Measurements from ENCODE around the gene EEF2K. TPM values are rescaled to one million over a fixed set of nuclear protein-coding genes. Genes with fewer than 3 reads are reported as not detected.
A peak's percentile ranks its signal among the peaks of the same experiment; 100 is the strongest.

EEF2K gene
- total RNA-seq (10 to 100 TPM; 27.5 to 40.8 TPM), polyA plus RNA-seq (1 to 10 TPM; 5.6 to 7.2 TPM)
- long read RNA-seq, donor 1, full-length matches to known transcripts: 1 of 10 reads
- long read RNA-seq, donor 1, partial matches to known transcripts: 9 of 10 reads
- long read RNA-seq, donor 1, other reads (novel, unspliced or antisense): 0 of 10 reads
- long read RNA-seq, donor 2: 0 reads
- long read RNA-seq, donor 3, full-length matches to known transcripts: 1 of 1 reads
- long read RNA-seq, donor 3, partial matches to known transcripts: 0 of 1 reads
- long read RNA-seq, donor 3, other reads (novel, unspliced or antisense): 0 of 1 reads
- long read RNA-seq, donor 4: 0 reads
- long read RNA-seq, donor 5, full-length matches to known transcripts: 1 of 1 reads
- long read RNA-seq, donor 5, partial matches to known transcripts: 0 of 1 reads
- long read RNA-seq, donor 5, other reads (novel, unspliced or antisense): 0 of 1 reads

- ATAC-seq (ENCODE audit: insufficient read depth, low FRiP score) (peak; percentile 85), DNase-seq (peak; percentile 95 to 97 (median 95))
- Histone ChIP-seq H3K27me3 (ENCODE audit: control insufficient read depth in 3 of 3, insufficient read depth in 3 of 3, low read length in 2 of 3) (no peaks in the 10 kb centered on the region), H3K9me3 (ENCODE audit: control insufficient read depth in 4 of 4, insufficient read depth in 3 of 4, low read length in 3 of 4) (peaks cover 0 to 3% (median 0%) of the 10 kb centered on the region in 4 donors), H3K27ac (ENCODE audit: low read depth in 1 of 2, low read length in 1 of 2) (peak within 1 kb of the TSS; percentile 78 to 96), H3K9ac (ENCODE audit: insufficient read depth in 1 of 2, low read length in 2 of 2) (peak within 1 kb of the TSS; percentile 28 to 63), H3K4me1 (ENCODE audit: control insufficient read depth in 5 of 5, insufficient read depth in 5 of 5, low read length in 5 of 5) (peaks cover 0 to 12% (median 8%) of the 10 kb centered on the region in 5 donors), H3K36me3 (ENCODE audit: control insufficient read depth in 4 of 4, insufficient read depth in 4 of 4, low read length in 4 of 4) (peaks cover 0 to 7% (median 0%) of the 10 kb centered on the region in 4 donors), H3K4me3 (peak within 1 kb of the TSS; percentile 78)
- WGBS, 2 donors: 0% methylated on average over 48 to 74 of the region's 74 CpGs
- TF ChIP-seq, protein P1, sequence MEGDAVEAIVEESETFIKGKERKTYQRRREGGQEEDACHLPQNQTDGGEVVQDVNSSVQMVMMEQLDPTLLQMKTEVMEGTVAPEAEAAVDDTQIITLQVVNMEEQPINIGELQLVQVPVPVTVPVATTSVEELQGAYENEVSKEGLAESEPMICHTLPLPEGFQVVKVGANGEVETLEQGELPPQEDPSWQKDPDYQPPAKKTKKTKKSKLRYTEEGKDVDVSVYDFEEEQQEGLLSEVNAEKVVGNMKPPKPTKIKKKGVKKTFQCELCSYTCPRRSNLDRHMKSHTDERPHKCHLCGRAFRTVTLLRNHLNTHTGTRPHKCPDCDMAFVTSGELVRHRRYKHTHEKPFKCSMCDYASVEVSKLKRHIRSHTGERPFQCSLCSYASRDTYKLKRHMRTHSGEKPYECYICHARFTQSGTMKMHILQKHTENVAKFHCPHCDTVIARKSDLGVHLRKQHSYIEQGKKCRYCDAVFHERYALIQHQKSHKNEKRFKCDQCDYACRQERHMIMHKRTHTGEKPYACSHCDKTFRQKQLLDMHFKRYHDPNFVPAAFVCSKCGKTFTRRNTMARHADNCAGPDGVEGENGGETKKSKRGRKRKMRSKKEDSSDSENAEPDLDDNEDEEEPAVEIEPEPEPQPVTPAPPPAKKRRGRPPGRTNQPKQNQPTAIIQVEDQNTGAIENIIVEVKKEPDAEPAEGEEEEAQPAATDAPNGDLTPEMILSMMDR (IDR thresholded peaks at IDR 0.05; ENCODE audit: control extremely low read depth, extremely low read depth): peak; percentile 72
Measured at GRCh38 chr16:22206013-22206841, at the start of gene EEF2K. TSS of gene EEF2K (plus strand) at chr16:22206278. CDS start at chr16:22225730, 19,452 bp downstream.

GRCh38 chr16:22161401-22161800, 44.7 kb upstream of the EEF2K start:
- Histone ChIP-seq H3K9ac (ENCODE audit: insufficient read depth in 1 of 2, low read length in 2 of 2) (no peak overlapping the region), H3K4me3 (no peak overlapping the region), H3K9me3 (ENCODE audit: control insufficient read depth in 4 of 4, insufficient read depth in 3 of 4, low read length in 3 of 4) (peaks cover 0 to 4% (median 0%) of the 10 kb centered on the region in 4 donors), H3K27ac (ENCODE audit: low read depth in 1 of 2, low read length in 1 of 2) (no peak overlapping the region), H3K36me3 (ENCODE audit: control insufficient read depth in 4 of 4, insufficient read depth in 4 of 4, low read length in 4 of 4) (no peaks in the 10 kb centered on the region), H3K4me1 (ENCODE audit: control insufficient read depth in 5 of 5, insufficient read depth in 5 of 5, low read length in 5 of 5) (peaks cover 0 to 5% (median 0%) of the 10 kb centered on the region in 5 donors), H3K27me3 (ENCODE audit: control insufficient read depth in 3 of 3, insufficient read depth in 3 of 3, low read length in 2 of 3) (peaks cover 4 to 15% (median 10%) of the 10 kb centered on the region in 3 donors)
- TF ChIP-seq, protein P1 (IDR thresholded peaks at IDR 0.05; ENCODE audit: control extremely low read depth, extremely low read depth): no peak
- no peak for ATAC-seq (ENCODE audit: insufficient read depth, low FRiP score)
- no peak for DNase-seq

DNA sequence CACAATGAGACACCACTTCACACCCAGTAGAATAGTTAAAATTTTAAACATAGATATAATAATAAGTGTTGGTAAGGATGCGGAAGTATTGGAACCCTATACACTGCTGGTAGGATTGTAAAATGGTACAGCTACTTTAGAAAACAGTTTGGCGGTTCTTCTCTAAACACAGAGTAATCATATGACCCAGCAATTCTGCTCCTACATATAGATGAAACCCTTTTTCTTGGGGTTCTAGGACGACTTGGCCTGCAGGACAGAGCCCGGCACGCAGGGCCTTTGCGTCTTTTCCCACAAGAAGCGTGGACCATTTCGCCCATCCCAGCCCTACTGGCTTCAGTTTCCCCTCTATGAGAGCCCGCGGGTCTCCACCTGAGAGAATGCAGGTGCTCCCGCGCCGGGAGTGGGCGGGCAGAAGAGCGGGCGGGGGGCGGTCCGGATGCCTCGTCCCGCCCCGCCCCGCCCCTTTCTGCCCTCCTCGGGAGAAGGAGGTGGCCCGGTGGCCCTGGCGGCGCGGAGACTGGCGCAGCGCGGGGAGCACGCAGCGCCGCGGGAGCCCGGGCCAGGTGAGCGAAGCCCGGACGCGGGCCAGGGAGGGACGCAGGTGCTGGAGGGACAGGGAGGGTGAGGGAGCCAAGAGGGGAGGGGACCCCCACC, 44.0 kb upstream of the EEF2K start, which contains the start of gene SDR42E2:
TSS of gene SDR42E2 (plus strand) at position 508 of the 657 bp plus-strand sequence. CDS start 3,077 bp downstream, outside the sequence.
- no peak within 1 kb of the TSS for H3K4me3 ChIP-seq
- peaks cover 4 to 15% (median 10%) of the 10 kb centered on the region in 3 donors for H3K27me3 ChIP-seq (ENCODE audit: control insufficient read depth in 3 of 3, insufficient read depth in 3 of 3, low read length in 2 of 3)
- no peaks in the 10 kb centered on the region for H3K36me3 ChIP-seq (ENCODE audit: control insufficient read depth in 4 of 4, insufficient read depth in 4 of 4, low read length in 4 of 4)
- peaks cover 0 to 10% (median 0%) of the 10 kb centered on the region in 4 donors for H3K9me3 ChIP-seq (ENCODE audit: control insufficient read depth in 4 of 4, insufficient read depth in 3 of 4, low read length in 3 of 4)
- peaks cover 0 to 5% (median 0%) of the 10 kb centered on the region in 5 donors for H3K4me1 ChIP-seq (ENCODE audit: control insufficient read depth in 5 of 5, insufficient read depth in 5 of 5, low read length in 5 of 5)
- no peak within 1 kb of the TSS for H3K9ac ChIP-seq (ENCODE audit: insufficient read depth in 1 of 2, low read length in 2 of 2)
- DNase-seq (peak in 1 of 3 donors; percentile 20), ATAC-seq (ENCODE audit: insufficient read depth, low FRiP score) (no peak)
- H3K27ac ChIP-seq (ENCODE audit: low read depth in 1 of 2, low read length in 1 of 2): no peak within 1 kb of the TSS
- 6 to 7% methylated on average over 40 of the region's 40 CpGs for WGBS, 2 donors
- TF ChIP-seq, protein P1 (IDR thresholded peaks at IDR 0.05; ENCODE audit: control extremely low read depth, extremely low read depth): no peak
